D721Med (cell line): ENCODE measurements around the gene IMPACT.

Source experiments
- DNase-seq: peaks from one replicate; pipeline ENCODE4 v3.0.0; 2011; ENCODE audit warnings: low spot score; ENCODE audit not compliant: insufficient read length
- FAIRE-seq: peaks from 2 replicates; lab custom pipeline; 2011; peaks lifted over from hg19 to GRCh38; lab: Jason Lieb, UNC
- CTCF ChIP-seq: IDR thresholded peaks from 2 replicates; pipeline ENCODE4 v1.5.1; 2012; ENCODE audit warnings: mild to moderate bottlenecking, control low read depth; ENCODE audit not compliant: insufficient read depth; ENCODE audit errors: missing control alignments

Gene IMPACT

GRCh38 chr18:24395049-24395795 lies 31.2 kb upstream of the IMPACT start:
- TF ChIP-seq CTCF: no peak
- FAIRE-seq (peak; percentile 75), DNase-seq (no peak)

GRCh38 chr18:24396082-24396633 lies 30.3 kb upstream of the IMPACT start:
- FAIRE-seq: peak; percentile 51
- no peak for TF ChIP-seq CTCF
- no peak for DNase-seq

GRCh38 chr18:24397131-24397693 lies 29.3 kb upstream of the IMPACT start:
- no peak for TF ChIP-seq CTCF
- FAIRE-seq: peak; percentile 94

GRCh38 chr18:24397694-24398368 lies 28.6 kb upstream of the IMPACT start, which contains the start of gene OSBPL1A:
OSBPL1A (minus strand) TSS chr18:24397824; CDS start chr18:24377533, 20,291 bp downstream.
- FAIRE-seq: peak; percentile 73
- no peak for TF ChIP-seq CTCF
- peak; percentile 94 for DNase-seq

More at GRCh38 chr18:24397131-24397693, 29.3 kb upstream of the IMPACT start:
- DNase-seq: peak; percentile 37

GRCh38 chr18:24398540-24398939 lies 27.9 kb upstream of the IMPACT start:
- DNase-seq (no peak), FAIRE-seq (no peak)
- no peak for TF ChIP-seq CTCF

- TF ChIP-seq CTCF: no peak
- DNase-seq: no peak
- FAIRE-seq: peak; percentile 84
Measured at GRCh38 chr18:24400587-24400986, 25.9 kb upstream of the IMPACT start.
